GM21528 (cell line): ENCODE data around the gene ANAPC1.
"Not testable (repeated sequence)": the region's sequence is repeated elsewhere in the genome, so short reads cannot be mapped to it uniquely, and the experiment has no call there.

Experiments used
- ATAC-seq: cut with Tn5 transposase; IDR thresholded peaks from one replicate; pipeline ENCODE4 v1.9.1; 2021; ENCODE audit warnings: mild to moderate bottlenecking, moderate library complexity; ENCODE audit not compliant: unreplicated experiment, low FRiP score

Gene ANAPC1

GRCh38 chr2:111741517-111741916 lies 142.5 kb downstream of the ANAPC1 start:
- not testable (repeated sequence) for ATAC-seq

DNA sequence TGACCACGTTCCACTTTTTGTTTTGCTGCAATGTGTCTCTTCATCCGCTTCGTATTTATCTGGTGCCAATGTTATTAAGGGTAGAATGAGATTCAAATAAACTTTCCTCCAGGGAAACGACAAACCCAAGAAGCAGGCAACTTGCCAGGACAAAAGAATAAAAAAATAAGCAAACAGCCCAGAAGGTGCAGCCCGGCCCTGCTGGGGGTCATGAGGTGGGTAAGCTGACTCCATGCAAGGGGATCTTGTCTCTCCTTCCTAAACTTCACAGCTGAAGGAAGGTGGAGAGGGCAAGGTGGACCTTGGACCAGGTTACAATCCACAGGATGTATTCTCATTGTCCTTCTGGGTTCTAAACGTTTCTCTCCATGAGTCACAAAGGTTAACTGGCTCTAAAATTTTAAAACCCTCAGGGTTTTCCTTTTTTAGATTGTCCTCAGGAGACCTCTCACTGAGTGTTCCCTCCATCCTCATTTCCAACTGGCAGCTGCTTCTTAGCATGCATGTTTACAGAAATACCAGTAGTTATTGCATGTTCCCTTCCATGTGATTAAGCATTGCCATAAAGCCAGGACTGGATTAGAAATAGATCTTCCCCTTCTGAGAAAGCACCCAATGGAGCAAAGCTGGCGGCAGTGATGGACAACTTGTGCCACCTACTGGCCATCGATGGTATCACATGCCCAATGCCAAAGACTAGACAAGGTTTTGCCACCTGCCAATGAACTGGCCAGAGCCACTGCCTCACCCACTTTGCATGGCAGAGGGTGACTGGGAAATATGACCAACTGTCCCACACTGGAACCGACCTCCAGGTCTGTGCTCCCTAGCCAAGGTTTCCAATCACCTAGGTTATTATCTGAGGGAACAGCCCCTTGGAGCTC lies 147.9 kb downstream of the ANAPC1 start:
- ATAC-seq: not testable (repeated sequence)

DNA sequence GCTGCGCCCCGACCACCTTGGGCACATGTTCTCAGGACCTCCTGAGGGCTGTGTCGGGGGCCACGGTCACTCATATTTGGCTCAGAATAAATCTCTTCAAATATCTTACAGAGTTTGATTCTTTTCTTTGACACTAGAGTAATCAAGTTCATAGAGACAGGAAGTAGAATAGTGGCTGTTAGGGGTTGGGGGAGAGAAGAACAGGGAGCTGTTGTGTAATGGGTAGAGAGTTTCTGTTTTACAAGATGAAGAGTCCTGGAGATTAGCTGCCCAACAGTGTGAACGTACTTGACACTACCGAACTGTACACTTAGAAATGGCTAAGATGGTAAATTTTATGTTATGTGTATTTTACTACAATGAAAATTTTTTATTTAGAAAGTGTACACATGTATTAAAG lies 148.6 kb downstream of the ANAPC1 start:
- not testable (repeated sequence) for ATAC-seq

DNA sequence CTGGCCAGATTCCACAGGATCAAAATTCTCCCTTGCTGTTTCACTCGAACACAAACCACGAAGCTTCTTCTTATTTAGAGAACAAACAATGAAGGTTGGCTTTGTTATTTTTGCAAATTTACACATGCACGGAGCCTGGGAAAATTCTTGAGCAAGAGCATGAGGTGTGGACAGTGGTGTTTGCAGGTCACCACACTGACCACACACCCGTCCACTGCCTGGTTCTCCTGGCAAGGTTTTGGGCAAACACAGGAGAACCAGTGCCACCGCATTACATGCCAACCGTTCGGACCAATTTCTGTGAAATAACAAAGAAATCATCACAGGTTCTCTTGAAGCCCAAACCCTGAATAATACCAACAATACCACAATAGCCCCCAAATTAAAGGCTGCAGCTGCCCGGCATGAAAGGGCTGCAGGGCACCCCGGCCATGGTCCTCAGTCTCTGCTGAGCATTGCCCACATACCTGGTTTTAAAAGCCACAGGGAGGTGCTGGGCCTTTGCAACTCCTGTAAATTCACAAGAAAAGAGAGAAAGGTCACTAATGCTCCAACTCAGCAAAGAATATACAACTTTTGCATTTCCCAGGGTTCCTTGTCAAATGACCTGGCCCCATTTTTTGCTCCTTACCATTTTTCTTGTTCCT lies 154.1 kb downstream of the ANAPC1 start:
- ATAC-seq: not testable (repeated sequence)

- not testable (repeated sequence) for ATAC-seq
These were observed 156.3 kb downstream of the ANAPC1 start for GRCh38 chr2:111727611-111728110.

GRCh38 chr2:111725742-111726141 lies 158.3 kb downstream of the ANAPC1 start:
- not testable (repeated sequence) for ATAC-seq

DNA sequence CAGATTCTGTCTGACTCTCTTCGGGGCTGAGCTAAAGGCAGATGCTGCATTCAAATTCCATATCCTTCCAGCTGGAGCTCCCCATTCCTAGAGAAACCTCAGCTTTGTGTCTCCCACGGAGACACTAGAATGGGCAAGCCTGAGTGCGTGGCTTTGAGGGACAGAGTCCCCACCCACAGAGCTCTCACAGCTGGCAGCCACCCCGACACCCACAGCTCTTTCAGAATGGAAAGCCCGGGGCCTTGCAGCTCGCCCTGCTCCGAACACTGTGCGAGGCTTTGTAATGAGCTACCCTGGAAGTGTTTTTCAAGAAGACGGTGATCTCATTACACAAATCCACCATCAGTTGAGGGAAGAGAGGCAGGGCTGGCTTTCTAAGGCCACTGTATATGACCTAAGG lies 164.4 kb downstream of the ANAPC1 start:
- not testable (repeated sequence) for ATAC-seq
